ENCODE results near the gene RAPGEF3. TPM values are rescaled to one million over a fixed set of nuclear protein-coding genes. Genes with fewer than 3 reads are reported as not detected.
A peak's percentile ranks its signal among the peaks of the same experiment; 100 is the strongest.

Gene RAPGEF3
- total and polyA plus RNA-seq, 2 of the 13 experiments (the other 11 are each of a cell fraction or from before 2014, with no cell fraction given) = 0.07 TPM

DNA sequence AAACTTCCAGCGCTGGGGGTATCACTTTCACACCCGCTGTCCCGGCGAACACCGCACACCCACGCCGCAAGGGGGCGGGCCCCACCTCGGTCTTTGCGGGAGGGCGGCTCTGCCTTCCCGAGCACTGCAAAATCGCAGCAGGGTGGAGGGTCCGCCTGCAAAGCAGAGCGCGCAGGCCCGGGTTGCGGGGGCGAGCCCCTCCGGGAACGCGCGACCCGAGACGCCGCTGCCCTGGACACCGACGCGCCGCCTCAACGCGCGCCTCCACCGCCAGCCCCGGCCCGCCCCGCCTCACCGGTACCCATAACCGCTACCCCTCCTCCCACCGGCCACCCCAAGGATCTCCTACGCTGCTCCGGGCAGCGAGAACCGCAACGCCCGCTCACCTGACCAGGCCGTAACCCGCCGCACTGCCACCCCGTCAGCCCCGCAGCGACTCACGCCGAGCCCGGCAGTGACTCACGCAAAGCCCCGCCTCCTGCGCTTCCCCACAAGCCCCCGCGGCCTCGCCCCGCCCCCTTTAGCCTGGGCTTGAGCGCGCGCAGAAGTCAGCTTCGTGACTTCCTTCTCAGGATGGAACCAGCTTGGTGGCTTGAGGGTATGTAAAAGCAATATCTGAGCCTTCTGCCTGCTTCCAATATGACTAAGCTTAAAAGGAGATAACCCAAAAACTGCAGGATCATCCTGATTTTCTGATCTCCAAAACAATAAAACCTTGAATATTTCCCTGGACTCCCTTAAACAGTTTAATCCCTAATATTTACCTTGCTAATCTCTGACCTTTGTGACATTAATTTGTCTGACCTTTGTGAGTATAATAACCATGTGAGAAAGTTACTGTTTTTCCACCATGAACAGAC is 52.9 kb downstream of the RAPGEF3 start, which contains the start of gene RPAP3 (continued):
- TF ChIP-seq, protein P1, sequence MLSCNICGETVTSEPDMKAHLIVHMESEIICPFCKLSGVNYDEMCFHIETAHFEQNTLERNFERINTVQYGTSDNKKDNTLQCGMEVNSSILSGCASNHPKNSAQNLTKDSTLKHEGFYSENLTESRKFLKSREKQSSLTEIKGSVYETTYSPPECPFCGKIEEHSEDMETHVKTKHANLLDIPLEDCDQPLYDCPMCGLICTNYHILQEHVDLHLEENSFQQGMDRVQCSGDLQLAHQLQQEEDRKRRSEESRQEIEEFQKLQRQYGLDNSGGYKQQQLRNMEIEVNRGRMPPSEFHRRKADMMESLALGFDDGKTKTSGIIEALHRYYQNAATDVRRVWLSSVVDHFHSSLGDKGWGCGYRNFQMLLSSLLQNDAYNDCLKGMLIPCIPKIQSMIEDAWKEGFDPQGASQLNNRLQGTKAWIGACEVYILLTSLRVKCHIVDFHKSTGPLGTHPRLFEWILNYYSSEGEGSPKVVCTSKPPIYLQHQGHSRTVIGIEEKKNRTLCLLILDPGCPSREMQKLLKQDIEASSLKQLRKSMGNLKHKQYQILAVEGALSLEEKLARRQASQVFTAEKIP (CRISPR knock-in tag; IDR thresholded peaks at IDR 0.05; ENCODE audit: borderline replicate concordance) = no peak
- peak; percentile 65 for TF ChIP-seq ATF3 (CRISPR knock-in tag; IDR thresholded peaks at IDR 0.05)
- peak; percentile 38 for TF ChIP-seq HNRNPK (IDR thresholded peaks at IDR 0.05; ENCODE audit: low read depth, low read length, poor library complexity, severe bottlenecking)
- TF ChIP-seq GATAD1 (CRISPR knock-in tag; IDR thresholded peaks at IDR 0.05) = peak; percentile 81
- TF ChIP-seq ZEB1 (IDR thresholded peaks at IDR 0.05; ENCODE audit: insufficient replicate concordance, low read depth) = no peak
- peak; percentile 64; the same call in 1 of the 2 replicates for TF ChIP-seq ZNF253 (CRISPR knock-in tag; IDR thresholded peaks at IDR 0.05; ENCODE audit: borderline replicate concordance)
- no peak for TF ChIP-seq RAD21 (CRISPR knock-in tag; IDR thresholded peaks at IDR 0.05)
- TF ChIP-seq, protein P2, sequence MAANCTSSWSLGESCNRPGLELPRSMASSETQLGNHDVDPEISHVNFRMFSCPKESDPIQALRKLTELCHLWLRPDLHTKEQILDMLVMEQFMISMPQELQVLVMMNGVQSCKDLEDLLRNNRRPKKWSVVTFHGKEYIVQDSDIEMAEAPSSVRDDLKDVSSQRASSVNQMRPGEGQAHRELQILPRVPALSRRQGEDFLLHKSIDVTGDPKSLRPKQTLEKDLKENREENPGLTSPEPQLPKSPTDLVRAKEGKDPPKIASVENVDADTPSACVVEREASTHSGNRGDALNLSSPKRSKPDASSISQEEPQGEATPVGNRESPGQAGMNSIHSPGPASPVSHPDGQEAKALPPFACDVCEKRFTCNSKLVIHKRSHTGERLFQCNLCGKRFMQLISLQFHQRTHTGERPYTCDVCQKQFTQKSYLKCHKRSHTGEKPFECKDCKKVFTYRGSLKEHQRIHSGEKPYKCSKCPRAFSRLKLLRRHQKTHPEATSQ (CRISPR knock-in tag; IDR thresholded peaks at IDR 0.05; ENCODE audit: borderline replicate concordance) = peak; percentile 19; the same call in 1 of the 2 replicates
- no peak for TF ChIP-seq PREB (CRISPR knock-in tag; IDR thresholded peaks at IDR 0.05)
- TF ChIP-seq, protein P3, sequence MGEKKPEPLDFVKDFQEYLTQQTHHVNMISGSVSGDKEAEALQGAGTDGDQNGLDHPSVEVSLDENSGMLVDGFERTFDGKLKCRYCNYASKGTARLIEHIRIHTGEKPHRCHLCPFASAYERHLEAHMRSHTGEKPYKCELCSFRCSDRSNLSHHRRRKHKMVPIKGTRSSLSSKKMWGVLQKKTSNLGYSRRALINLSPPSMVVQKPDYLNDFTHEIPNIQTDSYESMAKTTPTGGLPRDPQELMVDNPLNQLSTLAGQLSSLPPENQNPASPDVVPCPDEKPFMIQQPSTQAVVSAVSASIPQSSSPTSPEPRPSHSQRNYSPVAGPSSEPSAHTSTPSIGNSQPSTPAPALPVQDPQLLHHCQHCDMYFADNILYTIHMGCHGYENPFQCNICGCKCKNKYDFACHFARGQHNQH (CRISPR knock-in tag; IDR thresholded peaks at IDR 0.05) = peak; percentile 75
- 0 out of 2 replicates have a peak, but pooled peaks have one; percentile 13 for TF ChIP-seq GTF2F1 (IDR thresholded peaks at IDR 0.05; ENCODE audit: low read length)
- peak; percentile 65 for TF ChIP-seq ATF7-NPFF (CRISPR knock-in tag; IDR thresholded peaks at IDR 0.05; ENCODE audit: low read depth)
- peak; percentile 49; the same call in 1 of the 2 replicates for TF ChIP-seq ZFP90 (CRISPR knock-in tag; IDR thresholded peaks at IDR 0.05; ENCODE audit: borderline replicate concordance)
- TF ChIP-seq PHF8 (CRISPR knock-in tag; IDR thresholded peaks at IDR 0.05) = peak; percentile 94
- TF ChIP-seq MLX (CRISPR knock-in tag; IDR thresholded peaks at IDR 0.05) = 0 out of 2 replicates have a peak, but pooled peaks have one; percentile 21
- peak; percentile 84; the same call in 1 of the 2 replicates for TF ChIP-seq KLF6 (CRISPR knock-in tag; IDR thresholded peaks at IDR 0.05)
- TF ChIP-seq HHEX (CRISPR knock-in tag; IDR thresholded peaks at IDR 0.05) = no peak
- TF ChIP-seq AHR (CRISPR knock-in tag; IDR thresholded peaks at IDR 0.05) = peak; percentile 56; the same call in 1 of the 2 replicates
- no peak for TF ChIP-seq EP300 (IDR thresholded peaks at IDR 0.05; ENCODE audit: low read depth in 2 of 2, low read length in 2 of 2)
- TF ChIP-seq EP300 (CRISPR knock-in tag; IDR thresholded peaks at IDR 0.05; ENCODE audit: borderline replicate concordance) = 0 out of 2 replicates have a peak, but pooled peaks have one; percentile 20
- peak; percentile 31; the same call in 1 of the 2 replicates for TF ChIP-seq HDAC2 (CRISPR knock-in tag; IDR thresholded peaks at IDR 0.05)
- TF ChIP-seq SRSF9 (IDR thresholded peaks at IDR 0.05; ENCODE audit: borderline replicate concordance, insufficient read depth, low read depth, low read length, poor library complexity, severe bottlenecking) = no peak
